Osteocyte (in vitro differentiated cells): ENCODE results near the gene CDK13. TPM values are rescaled to one million over a fixed set of nuclear protein-coding genes. Genes with fewer than 3 reads are reported as not detected.
"Not testable (repeated sequence)": the region's sequence is repeated elsewhere in the genome, so short reads cannot be mapped to it uniquely, and the experiment has no call there.

Experiments
- DNase-seq: peaks from one replicate; pipeline ENCODE4 v3.0.0; 2021; ENCODE audit warnings: mixed read lengths; ENCODE audit not compliant: unreplicated experiment; ENCODE audit errors: extremely low spot score
- H3K27ac Mint-ChIP-seq: one replicate; pipeline ENCODE4 v1.8.0; 2021; ENCODE audit warnings: mild to moderate bottlenecking, mixed read lengths; ENCODE audit not compliant: unreplicated experiment
- H3K27me3 Mint-ChIP-seq: one replicate; pipeline ENCODE4 v1.8.0; 2021; ENCODE audit warnings: mixed read lengths; ENCODE audit not compliant: unreplicated experiment
- H3K36me3 Mint-ChIP-seq: one replicate; pipeline ENCODE4 v1.8.0; 2021; ENCODE audit warnings: mixed read lengths; ENCODE audit not compliant: unreplicated experiment
- H3K4me1 Mint-ChIP-seq: one replicate; pipeline ENCODE4 v1.8.0; 2021; ENCODE audit warnings: mixed read lengths; ENCODE audit not compliant: unreplicated experiment
- H3K4me3 Mint-ChIP-seq: one replicate; pipeline ENCODE4 v1.8.0; 2021; ENCODE audit warnings: mild to moderate bottlenecking, moderate library complexity, mixed read lengths; ENCODE audit not compliant: unreplicated experiment
- H3K9me3 Mint-ChIP-seq: one replicate; pipeline ENCODE4 v1.8.0; 2021; ENCODE audit warnings: mixed read lengths; ENCODE audit not compliant: unreplicated experiment
- CTCF ChIP-seq: fragments of 200-600 bp; sonication (generic); IDR thresholded peaks from 2 replicates; pipeline ENCODE4 v1.5.0; 2021; ENCODE audit warnings: antibody characterized with exemption, mild to moderate bottlenecking, moderate library complexity
- total RNA-seq: library from RNA; stranded (reverse); gene quantifications from 2 replicates; pipeline ENCODE4 v1.2.1, GENCODE V29; 2021

Gene CDK13
- total RNA-seq, 1 donor from 2014 or later = 60.6 TPM

- H3K27me3 Mint-ChIP-seq = no peaks in the 10 kb centered on the region
- TF ChIP-seq CTCF = no peak
- peaks cover 6% of the 10 kb centered on the region for H3K36me3 Mint-ChIP-seq
- H3K9me3 Mint-ChIP-seq = peaks cover 8% of the 10 kb centered on the region
- H3K4me1 Mint-ChIP-seq = no peaks in the 10 kb centered on the region
- no peak for DNase-seq
- H3K4me3 Mint-ChIP-seq = no peak overlapping the region
- no peak overlapping the region for H3K27ac Mint-ChIP-seq
These were observed 197.6 kb downstream of the CDK13 start for GRCh38 chr7:40147371-40148246.

- H3K4me3 Mint-ChIP-seq, DNase-seq, H3K36me3 Mint-ChIP-seq, H3K9me3 Mint-ChIP-seq, H3K27ac Mint-ChIP-seq, H3K27me3 Mint-ChIP-seq, H3K4me1 Mint-ChIP-seq: not testable (repeated sequence)
These were observed 198.2 kb downstream of the CDK13 start for GRCh38 chr7:40148247-40148580.

- Mint-ChIP-seq H3K27ac (no peak overlapping the region), H3K36me3 (peaks cover 4% of the 10 kb centered on the region), H3K4me3 (no peak overlapping the region), H3K9me3 (peaks cover 8% of the 10 kb centered on the region), H3K4me1 (no peaks in the 10 kb centered on the region), H3K27me3 (no peaks in the 10 kb centered on the region)
- no peak for DNase-seq
- TF ChIP-seq CTCF = no peak
These were observed 198.6 kb downstream of the CDK13 start for GRCh38 chr7:40148671-40149070.

Other genes starting within 250 kb of the CDK13 start
- 42.7 and 43.4 TPM in 2 replicates for gene MPLKIP, start 184.4 kb downstream of the CDK13 start, total RNA-seq
- gene SUGCT, start 184.7 kb downstream of the CDK13 start, total RNA-seq = 11.9 and 14.1 TPM in 2 replicates